ENCODE data around the gene TUBB1. TPM values are rescaled to one million over a fixed set of nuclear protein-coding genes. Genes with fewer than 3 reads are reported as not detected.

TUBB1 gene
- total RNA-seq, 1 donor from 2014 or later, result not detected

GRCh38 chr20:59027741-59028320 lies 8.6 kb downstream of the TUBB1 start:
- intact Hi-C loops (cut with DNase I), result no loop called here
- DNase-seq (ENCODE audit: low spot score in 2 of 2), result no peak
- Histone ChIP-seq H3K9me3 (no peaks in the 10 kb centered on the region), H3K27ac (no peak overlapping the region), H3K4me3 (peak overlapping the region in 1 of 2 donors; percentile 6), H3K36me3 (peaks cover 10 to 55% of the 10 kb centered on the region in 2 donors), H3K4me1 (peaks cover 0 to 22% of the 10 kb centered on the region in 2 donors), H3K27me3 (no peaks in the 10 kb centered on the region)
- TF ChIP-seq, protein P1, sequence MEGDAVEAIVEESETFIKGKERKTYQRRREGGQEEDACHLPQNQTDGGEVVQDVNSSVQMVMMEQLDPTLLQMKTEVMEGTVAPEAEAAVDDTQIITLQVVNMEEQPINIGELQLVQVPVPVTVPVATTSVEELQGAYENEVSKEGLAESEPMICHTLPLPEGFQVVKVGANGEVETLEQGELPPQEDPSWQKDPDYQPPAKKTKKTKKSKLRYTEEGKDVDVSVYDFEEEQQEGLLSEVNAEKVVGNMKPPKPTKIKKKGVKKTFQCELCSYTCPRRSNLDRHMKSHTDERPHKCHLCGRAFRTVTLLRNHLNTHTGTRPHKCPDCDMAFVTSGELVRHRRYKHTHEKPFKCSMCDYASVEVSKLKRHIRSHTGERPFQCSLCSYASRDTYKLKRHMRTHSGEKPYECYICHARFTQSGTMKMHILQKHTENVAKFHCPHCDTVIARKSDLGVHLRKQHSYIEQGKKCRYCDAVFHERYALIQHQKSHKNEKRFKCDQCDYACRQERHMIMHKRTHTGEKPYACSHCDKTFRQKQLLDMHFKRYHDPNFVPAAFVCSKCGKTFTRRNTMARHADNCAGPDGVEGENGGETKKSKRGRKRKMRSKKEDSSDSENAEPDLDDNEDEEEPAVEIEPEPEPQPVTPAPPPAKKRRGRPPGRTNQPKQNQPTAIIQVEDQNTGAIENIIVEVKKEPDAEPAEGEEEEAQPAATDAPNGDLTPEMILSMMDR (IDR thresholded peaks at IDR 0.05), result no peak

DNA sequence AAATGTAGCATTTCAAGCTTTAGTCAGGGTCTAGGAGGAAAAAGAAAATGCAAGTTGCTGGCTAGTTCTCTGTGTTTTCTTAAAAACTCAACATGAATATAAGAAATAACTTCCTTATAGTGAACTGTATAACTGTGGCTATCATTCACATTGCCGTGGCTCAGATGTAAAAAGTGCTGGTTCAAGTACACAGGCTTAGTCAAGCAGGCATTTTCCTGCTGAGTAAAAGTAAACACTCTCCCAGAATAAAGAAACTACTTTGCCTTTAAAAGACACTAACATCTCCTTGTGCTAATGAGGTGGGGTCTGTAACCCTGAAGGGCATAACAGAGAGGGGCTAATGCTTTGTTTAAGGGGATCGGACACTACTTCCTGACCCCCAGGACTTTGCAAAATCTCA lies 9.6 kb downstream of the TUBB1 start:
- Histone ChIP-seq H3K36me3 (peaks cover 9 to 48% of the 10 kb centered on the region in 2 donors), H3K4me1 (peaks cover 0 to 22% of the 10 kb centered on the region in 2 donors), H3K27ac (no peak overlapping the region), H3K9me3 (no peaks in the 10 kb centered on the region), H3K27me3 (no peaks in the 10 kb centered on the region), H3K4me3 (peak overlapping the region in 1 of 2 donors; percentile 1)
- TF ChIP-seq, protein P1 (IDR thresholded peaks at IDR 0.05), result no peak
- intact Hi-C loops (cut with DNase I), result no loop called here
- DNase-seq (ENCODE audit: low spot score in 2 of 2), result no peak

DNA sequence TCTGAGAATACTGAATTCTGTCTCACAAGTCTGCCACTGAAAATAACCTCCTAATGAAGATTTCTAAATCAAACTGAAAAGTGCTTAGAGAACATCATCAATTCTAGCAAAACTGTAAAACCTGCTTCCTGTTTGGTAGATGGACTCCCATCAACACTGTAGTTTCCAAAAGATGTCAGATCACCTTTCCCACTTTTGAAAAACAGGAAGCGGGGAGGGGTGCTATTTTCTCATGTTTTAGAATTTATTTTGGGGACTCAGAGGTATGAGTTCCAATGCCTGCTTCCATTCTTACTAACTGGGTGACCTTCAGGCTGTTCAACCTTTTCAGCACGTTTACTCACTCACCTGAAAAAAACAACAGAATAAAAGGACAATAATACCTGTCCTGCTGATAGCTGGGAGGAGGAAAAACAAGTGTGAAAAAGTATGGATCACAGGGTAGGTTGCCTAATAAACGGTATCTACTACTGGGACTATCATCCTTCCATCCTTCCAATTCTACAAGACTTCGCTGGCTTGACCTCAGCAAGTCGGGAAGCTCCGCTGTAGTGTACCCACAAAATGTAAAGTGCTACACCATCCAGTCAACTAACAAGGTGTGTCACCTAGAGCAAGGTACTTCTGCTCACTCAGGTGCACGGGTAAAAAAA lies 11.8 kb downstream of the TUBB1 start:
- no peaks in the 10 kb centered on the region for H3K27me3 ChIP-seq
- intact Hi-C loops (cut with DNase I), result loop anchor here (1.0 to 10.0 kb wide), 5 partner anchors 24 to 1536 kb away; partner anchors contain the start of genes CTSZ and NELFCD
- TF ChIP-seq, protein P1 (IDR thresholded peaks at IDR 0.05), result no peak
- H3K9me3 ChIP-seq, result no peaks in the 10 kb centered on the region
- no peak for DNase-seq (ENCODE audit: low spot score in 2 of 2)
- peak overlapping the region in 1 of 2 donors; percentile 84 for H3K27ac ChIP-seq
- peaks cover 0 to 22% of the 10 kb centered on the region in 2 donors for H3K4me1 ChIP-seq
- peaks cover 7 to 36% of the 10 kb centered on the region in 2 donors for H3K36me3 ChIP-seq
- H3K4me3 ChIP-seq, result peak overlapping the region; percentile 73 to 92

- Histone ChIP-seq H3K9me3 (no peaks in the 10 kb centered on the region), H3K27me3 (no peaks in the 10 kb centered on the region), H3K4me1 (peaks cover 0 to 22% of the 10 kb centered on the region in 2 donors), H3K27ac (peak overlapping the region; percentile 72 to 84), H3K4me3 (peak overlapping the region; percentile 73 to 92), H3K36me3 (peaks cover 8 to 41% of the 10 kb centered on the region in 2 donors)
- TF ChIP-seq, protein P1 (IDR thresholded peaks at IDR 0.05), result no peak
- intact Hi-C loops (cut with DNase I), result loop anchor here (1.0 to 10.0 kb wide), 5 partner anchors 25 to 1537 kb away; partner anchors contain the start of genes CTSZ and NELFCD
- no peak for DNase-seq (ENCODE audit: low spot score in 2 of 2)
Measured at GRCh38 chr20:59031564-59032022, 12.4 kb downstream of the TUBB1 start.

DNA sequence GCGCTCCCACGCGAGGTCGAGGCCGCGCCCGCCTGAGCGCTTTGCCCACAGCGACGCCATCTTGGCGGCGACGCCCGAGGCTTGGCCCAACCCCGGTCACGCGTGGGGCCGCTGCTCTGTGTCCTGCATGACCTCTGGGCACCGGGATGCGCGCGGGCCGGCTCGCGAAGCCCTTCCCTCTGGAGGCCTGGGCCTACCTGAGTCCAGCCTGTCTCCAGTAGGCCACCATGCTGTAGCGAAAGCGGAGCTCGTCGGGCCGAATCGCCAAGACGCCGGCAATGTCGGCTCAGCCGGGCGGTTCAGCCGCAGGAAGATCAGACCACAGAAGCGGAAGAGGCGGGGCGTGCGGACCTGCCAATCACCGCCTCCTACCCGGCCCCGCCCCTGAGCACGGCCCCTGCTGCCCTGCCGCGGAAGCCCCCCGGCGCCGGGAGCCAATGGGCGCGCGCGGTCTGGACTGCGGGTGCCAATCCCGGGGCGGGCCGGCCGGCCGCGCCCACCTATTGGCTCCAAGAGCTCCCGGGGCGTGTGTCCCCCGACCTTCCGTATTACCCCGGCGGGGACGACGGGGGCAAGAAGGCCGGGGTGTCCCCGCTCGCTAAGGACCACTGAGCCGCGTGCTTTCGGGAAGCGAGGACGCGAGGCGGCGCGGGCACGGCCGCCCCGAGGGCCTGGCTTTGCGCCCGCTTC lies 12.9 kb downstream of the TUBB1 start, which contains the start of gene ATP5F1E:
Gene ATP5F1E (minus strand): TSS at position 313 of the 690 bp plus-strand sequence. CDS start 84 bp downstream, at position 229.
- no peaks in the 10 kb centered on the region for H3K9me3 ChIP-seq
- TF ChIP-seq, protein P1 (IDR thresholded peaks at IDR 0.05), result no peak
- intact Hi-C loops (cut with DNase I), result loop anchor here (5.0 to 10.0 kb wide), 3 partner anchors 125 to 1537 kb away; no protein-coding TSS in a partner anchor
- H3K4me1 ChIP-seq, result peaks cover 0 to 22% of the 10 kb centered on the region in 2 donors
- H3K27me3 ChIP-seq, result no peaks in the 10 kb centered on the region
- peak; percentile 85 to 98 for DNase-seq (ENCODE audit: low spot score in 2 of 2)
- peak within 1 kb of the TSS; percentile 73 to 92 for H3K4me3 ChIP-seq
- H3K36me3 ChIP-seq, result peaks cover 12 to 47% of the 10 kb centered on the region in 2 donors
- peak within 1 kb of the TSS; percentile 72 to 87 for H3K27ac ChIP-seq

All from ascending aorta (tissue), 2 donors.